Measurements from ENCODE around the gene SPG21.

Gene SPG21

GRCh38 chr15:64942356-64942755, 47.4 kb downstream of the SPG21 start:
- no peak for DNase-seq (ENCODE audit: low read depth, low spot score)

DNA sequence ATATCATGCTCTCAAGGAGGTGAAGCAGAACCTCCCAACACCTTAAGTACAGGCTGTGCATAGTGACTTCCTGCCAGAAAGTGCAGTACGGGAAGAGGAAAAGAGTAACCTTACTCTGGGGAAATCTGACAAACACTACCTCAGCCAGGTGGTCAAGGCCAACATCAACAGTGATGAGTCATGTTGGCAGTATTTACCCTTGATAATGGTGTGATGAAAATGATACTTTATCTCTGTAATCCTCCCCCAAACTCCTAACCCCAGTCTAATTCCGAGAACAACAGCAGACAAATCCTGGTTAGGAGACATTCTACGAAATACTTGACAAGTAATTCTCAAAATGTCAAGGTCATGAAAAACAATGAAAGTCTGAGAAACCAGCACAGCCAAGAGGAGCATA, 51.5 kb downstream of the SPG21 start:
- DNase-seq (ENCODE audit: low read depth, low spot score): no peak

DNA sequence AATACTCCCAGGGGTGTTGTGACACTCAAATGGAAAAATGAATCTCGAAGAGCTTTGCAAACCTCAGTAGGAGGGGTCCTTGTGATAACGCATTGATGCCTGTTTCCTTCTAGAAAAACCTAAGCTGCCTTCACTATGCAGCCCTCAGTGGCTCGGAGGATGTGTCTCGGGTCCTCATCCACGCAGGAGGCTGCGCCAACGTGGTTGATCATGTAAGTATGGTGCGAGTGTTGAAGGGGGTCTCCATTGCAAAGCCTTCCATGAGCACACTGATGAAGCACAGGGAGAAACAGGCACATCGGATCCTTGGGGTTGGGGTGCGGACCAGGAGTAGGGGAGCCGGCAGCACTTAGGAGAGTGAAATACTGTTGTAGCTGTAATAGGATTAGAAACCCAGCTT, 55.7 kb downstream of the SPG21 start:
- DNase-seq (ENCODE audit: low read depth, low spot score): no peak

DNA sequence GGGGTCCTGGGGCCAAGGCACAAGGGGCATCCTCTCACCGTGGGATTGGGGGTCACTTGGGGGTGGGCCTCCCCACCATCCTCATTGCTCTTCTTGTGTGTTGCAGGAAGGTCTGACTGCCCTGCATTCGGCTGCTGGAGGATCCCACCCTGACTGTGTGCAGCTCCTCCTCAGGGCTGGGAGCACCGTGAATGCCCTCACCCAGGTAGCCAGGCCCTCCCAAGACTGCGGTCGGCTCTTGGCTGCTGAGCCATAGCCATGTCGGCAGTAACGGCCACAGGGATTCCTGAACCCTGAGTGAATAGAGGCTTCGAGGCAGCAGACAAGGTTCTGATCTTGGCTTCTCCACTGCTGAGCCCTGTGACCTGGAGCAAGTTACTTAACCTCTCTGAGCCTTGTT, 58.3 kb downstream of the SPG21 start:
- no peak for DNase-seq (ENCODE audit: low read depth, low spot score)

DNA sequence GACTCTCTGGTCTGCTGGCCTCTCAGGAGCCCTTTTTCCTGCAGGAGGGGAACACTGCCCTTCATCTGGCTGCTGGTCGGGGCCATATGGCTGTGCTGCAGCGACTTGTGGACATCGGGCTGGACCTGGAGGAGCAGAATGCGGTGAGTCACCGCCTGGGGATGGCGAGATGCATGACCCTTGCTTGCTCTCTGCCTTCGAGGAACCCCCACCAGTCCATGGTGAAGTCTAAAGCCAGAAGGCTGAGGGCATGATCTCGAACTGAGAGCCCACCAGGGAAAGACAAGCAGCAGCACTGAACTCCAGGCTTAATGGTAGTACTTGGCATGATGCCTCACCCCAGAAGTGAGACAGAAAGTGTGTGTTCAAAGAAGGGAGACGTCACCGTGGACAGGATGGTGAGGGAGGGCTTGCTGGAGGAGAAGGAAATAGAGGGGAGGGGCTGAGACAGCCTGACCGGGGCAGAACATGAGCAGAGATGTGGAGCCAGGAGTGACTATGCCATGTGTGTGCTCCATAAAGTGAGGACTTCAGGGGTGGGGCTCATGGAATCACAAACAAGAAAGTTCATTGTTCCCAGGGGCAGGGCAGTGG, 58.8 kb downstream of the SPG21 start:
- no peak for DNase-seq (ENCODE audit: low read depth, low spot score)

GRCh38 chr15:64930019-64930652, 59.6 kb downstream of the SPG21 start:
- DNase-seq (ENCODE audit: low read depth, low spot score): no peak

DNA sequence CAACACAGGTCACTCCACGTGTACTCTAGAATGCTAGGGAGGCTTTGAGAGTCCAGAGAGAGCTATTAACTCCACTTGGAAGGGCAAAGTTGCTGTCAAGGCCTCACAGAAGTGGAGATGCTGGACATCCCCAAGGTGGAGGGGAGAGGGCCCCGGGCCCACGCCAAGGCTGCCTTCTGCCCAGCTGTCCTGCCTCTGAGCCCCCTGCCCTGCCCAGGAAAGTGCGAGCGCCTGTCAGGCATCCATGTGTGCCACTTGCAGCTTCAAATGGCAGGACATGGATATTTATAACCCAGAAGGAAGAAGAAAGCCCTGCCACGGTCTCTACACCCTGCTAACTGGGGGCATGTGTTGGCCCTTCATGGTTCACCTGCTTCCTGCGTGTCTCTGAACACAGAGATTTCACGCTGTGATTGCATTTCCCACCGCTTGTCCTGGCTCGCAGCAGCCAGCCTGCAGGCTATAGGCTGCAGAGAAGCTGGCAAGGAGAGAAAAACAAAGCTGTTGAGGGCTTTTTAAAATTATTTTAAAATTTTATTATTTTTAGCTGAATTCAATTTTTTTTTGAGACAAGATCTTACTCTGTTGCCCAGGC, 61.0 kb downstream of the SPG21 start:
- no peak for DNase-seq (ENCODE audit: low read depth, low spot score)

- no peak for DNase-seq (ENCODE audit: low read depth, low spot score)
These were observed 63.1 kb downstream of the SPG21 start for GRCh38 chr15:64926661-64927060.

DNA sequence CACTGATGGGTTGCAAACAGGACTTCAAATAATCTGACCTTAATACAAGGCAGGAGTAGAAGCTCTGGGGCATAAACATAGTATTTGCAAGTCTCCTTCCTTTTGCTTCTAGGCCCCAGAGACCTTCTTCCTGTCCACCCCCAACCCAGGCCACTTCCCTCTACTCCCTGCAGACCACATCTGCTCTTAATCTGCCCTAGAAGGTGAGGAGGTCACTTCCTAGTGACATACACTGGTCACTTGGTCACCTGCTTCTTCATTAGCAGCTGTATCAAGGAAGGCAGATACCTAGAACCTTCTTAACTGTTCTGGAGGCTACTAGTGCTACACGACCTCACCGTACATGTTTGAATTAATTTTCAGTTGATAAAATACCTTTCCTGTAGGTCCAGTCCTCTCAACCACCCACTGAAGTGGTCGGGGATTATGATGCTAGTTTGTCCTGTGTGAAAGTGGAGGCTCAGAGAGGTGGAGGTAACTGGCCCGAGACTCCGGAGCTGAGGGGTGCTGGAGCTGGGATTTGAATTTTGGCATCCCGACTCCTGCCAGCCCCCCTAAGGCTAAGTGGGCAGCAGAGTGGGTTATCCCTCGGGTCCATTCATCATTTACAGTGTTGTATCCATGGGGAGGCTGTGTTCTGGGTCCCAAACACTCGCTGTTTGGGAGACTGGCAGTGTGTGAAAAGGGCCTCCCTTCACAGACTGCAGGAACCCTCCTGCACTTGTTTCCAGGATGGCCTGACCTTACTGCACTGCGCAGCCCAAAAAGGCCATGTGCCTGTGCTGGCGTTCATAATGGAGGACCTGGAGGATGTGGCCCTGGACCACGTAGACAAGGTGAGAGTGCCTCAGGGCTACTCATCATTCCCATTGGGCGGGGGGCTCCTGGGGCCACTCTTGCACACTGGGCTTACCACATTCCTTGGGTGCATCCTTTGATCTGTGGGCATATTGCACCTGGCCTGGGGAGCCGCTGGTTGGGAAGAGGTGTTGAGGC, 64.1 kb downstream of the SPG21 start:
- no peak for DNase-seq (ENCODE audit: low read depth, low spot score)

GRCh38 chr15:64923546-64923945, 66.2 kb downstream of the SPG21 start:
- DNase-seq (ENCODE audit: low read depth, low spot score): no peak

GRCh38 chr15:64921711-64922110, 68.0 kb downstream of the SPG21 start:
- DNase-seq (ENCODE audit: low read depth, low spot score): no peak

DNA sequence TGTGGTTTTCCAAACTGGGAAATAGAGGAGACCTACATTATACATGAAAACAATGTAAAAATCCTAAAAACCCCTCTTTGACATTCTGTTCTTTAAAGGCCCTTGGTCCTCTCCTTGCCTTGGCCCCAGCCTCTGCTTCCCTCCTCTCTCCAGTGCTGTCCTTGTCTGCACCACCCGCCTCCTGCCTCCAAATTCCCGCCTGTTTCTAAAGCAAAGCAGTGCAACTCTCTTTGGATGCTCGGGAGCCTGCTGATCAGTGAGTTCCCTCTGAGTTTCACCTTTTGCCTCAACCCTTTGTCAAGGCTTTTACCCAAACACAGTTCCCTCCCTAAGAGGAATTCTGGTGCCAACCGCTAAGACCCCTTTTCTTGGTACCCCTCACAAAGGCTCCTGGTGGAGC, 70.0 kb downstream of the SPG21 start:
- DNase-seq (ENCODE audit: low read depth, low spot score): no peak

DNA sequence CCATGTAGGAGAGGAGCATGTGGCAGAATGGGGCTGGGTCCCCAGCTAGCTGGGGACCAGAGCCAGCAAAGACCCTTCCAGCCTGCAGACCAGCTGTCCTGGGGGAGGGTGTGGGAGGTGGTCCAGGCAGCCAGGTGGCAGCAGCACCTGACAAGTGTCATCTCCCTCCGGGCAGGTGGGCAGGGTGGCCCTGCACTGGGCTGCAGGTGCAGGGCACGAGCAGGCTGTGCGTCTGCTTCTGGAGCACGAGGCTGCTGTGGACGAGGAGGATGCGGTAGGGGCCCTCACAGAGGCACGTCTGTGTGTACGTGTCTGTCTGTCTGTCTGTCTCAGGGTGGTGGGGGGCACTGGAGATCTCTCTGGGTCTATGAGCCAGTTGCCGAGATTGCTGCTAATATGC, 72.5 kb downstream of the SPG21 start:
- no peak for DNase-seq (ENCODE audit: low read depth, low spot score)

- no peak for DNase-seq (ENCODE audit: low read depth, low spot score)
These were observed 73.3 kb downstream of the SPG21 start for GRCh38 chr15:64916365-64916764.

DNA sequence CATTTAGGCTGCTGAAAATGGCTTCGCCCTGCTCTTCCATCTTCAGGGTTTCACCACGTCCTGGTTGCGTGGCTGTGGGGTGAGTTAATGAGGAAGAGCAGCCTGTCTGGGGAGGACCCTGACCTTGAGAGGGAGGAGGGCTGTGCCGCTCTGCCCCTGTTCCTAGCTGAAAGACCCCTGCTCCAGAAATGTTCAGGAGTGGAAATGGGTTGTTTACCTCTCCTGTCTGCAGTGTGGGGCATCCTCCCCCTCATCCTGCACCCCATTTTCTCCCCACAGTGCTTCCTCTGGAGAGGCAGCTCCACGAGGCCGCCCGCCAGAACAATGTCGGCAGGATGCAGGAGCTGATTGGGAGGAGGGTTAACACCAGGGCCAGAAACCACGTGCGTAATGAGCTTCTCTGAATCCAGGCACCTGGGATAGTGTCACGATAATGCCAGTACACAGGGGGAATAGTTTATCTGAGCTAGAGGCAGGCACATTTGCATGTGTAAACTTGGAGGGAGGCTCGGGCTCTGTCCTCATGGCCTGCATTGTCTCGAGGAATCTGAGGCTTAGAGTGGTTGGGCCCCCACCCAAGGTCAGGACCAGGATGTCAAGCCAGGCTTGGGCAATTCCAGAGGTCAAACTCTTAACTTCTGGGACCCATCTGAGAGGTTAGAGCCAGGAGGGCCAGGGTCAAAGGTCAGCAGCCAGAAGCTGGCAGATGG, 74.0 kb downstream of the SPG21 start:
- DNase-seq (ENCODE audit: low read depth, low spot score): no peak
